ENCODE results near the gene DNAJB9. TPM values are rescaled to one million over a fixed set of nuclear protein-coding genes. Genes with fewer than 3 reads are reported as not detected.

DNAJB9 gene
- total and polyA plus RNA-seq, 2 experiments from 2014 or later: 7.3 to 16.0 TPM

DNA sequence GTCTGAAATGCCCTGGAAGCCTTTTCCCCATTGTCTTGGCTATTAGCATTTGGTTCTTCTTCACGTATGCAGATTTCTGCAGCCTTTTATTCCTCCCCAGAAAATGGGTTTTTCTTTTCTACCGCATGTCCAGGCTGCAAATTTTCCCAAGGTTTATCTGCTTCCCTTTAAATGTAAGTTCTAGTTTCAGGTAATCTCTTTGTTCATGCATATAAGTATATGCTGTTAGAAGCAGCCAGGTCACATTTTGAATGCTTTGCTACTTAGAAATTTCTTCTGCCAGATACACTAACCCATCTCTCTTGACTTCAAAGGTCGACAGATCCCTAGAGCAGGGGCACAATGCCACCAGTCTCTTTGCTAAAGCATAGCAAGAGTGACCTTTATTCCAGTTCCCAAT is 12.5 kb upstream of the DNAJB9 start:
- Mint-ChIP-seq H3K27me3 (ENCODE audit: insufficient read depth, low read depth, poor library complexity) (peaks cover 4% of the 10 kb centered on the region), H3K27ac (no peak overlapping the region), H3K4me1 (no peaks in the 10 kb centered on the region; the same call in 1 of the 3 replicates), H3K4me3 (no peak overlapping the region), H3K36me3 (ENCODE audit: low read depth) (peaks cover 28% of the 10 kb centered on the region), H3K9me3 (peaks cover 27% of the 10 kb centered on the region)
- Histone ChIP-seq H3K36me3 (ENCODE audit: insufficient read depth) (peaks cover 6% of the 10 kb centered on the region; the same call in 1 of the 2 replicates), H3K4me2 (no peak overlapping the region), H3K27me3 (ENCODE audit: insufficient read depth) (no peaks in the 10 kb centered on the region), H3K4me3 (no peak overlapping the region), H3K4me1 (ENCODE audit: insufficient read depth) (no peaks in the 10 kb centered on the region), H4K20me1 (replicated peaks; ENCODE audit: insufficient read depth) (no peaks in the 10 kb centered on the region), H3F3A (replicated peaks; ENCODE audit: low read depth) (no peaks in the 10 kb centered on the region), H3K9me2 (ENCODE audit: insufficient read depth) (no peaks in the 10 kb centered on the region), H3K27ac (ENCODE audit: low read depth) (no peak overlapping the region), H2AFZ (no peak overlapping the region), H3K79me2 (replicated peaks; ENCODE audit: insufficient read depth) (no peaks in the 10 kb centered on the region)
- DNase-seq (ENCODE audit: low spot score) (no peak), ATAC-seq (no peak)
- no peak for TF ChIP-seq JUNB (IDR thresholded peaks at IDR 0.05; ENCODE audit: unreplicated experiment)
- no peak for TF ChIP-seq ETS1 (IDR thresholded peaks at IDR 0.05)
- TF ChIP-seq ZNF462 (CRISPR knock-in tag; IDR thresholded peaks at IDR 0.05): no peak
- no peak for TF ChIP-seq REST (IDR thresholded peaks at IDR 0.05; ENCODE audit: unreplicated experiment)
- TF ChIP-seq ZNF114 (CRISPR knock-in tag; IDR thresholded peaks at IDR 0.05): no peak
- no peak for TF ChIP-seq ZNF331 (CRISPR knock-in tag; IDR thresholded peaks at IDR 0.05; ENCODE audit: low read depth)
- TF ChIP-seq STAT1 (IDR thresholded peaks at IDR 0.05; ENCODE audit: unreplicated experiment): no peak
- TF ChIP-seq POLR2AphosphoS5 (IDR thresholded peaks at IDR 0.05; ENCODE audit: low read depth): no peak
- no peak for TF ChIP-seq EZH2 (IDR thresholded peaks at IDR 0.05; ENCODE audit: low read depth, unreplicated experiment)
